Mesothelial cell of epicardium (in vitro differentiated cells): ENCODE results near the gene FOXE1. TPM values are rescaled to one million over a fixed set of nuclear protein-coding genes. Genes with fewer than 3 reads are reported as not detected.

Experiments used
- DNase-seq, 2 experiments: peaks; one replicate each; pipeline ENCODE4 v3.0.0; 2021; ENCODE audit warnings: low spot score in 2 of 2; ENCODE audit not compliant: unreplicated experiment in 2 of 2
- H3K27ac Mint-ChIP-seq: 2 replicates; pipeline ENCODE4 v1.8.0; 2021; ENCODE audit warnings: mixed read lengths
- H3K27me3 Mint-ChIP-seq: 2 replicates; pipeline ENCODE4 v1.8.0; 2021; ENCODE audit warnings: low read depth, mixed read lengths
- H3K36me3 Mint-ChIP-seq: 2 replicates; pipeline ENCODE4 v1.8.0; 2021; ENCODE audit warnings: mixed read lengths
- H3K4me1 Mint-ChIP-seq: 2 replicates; pipeline ENCODE4 v1.8.0; 2021; ENCODE audit warnings: mixed read lengths
- H3K4me3 Mint-ChIP-seq: 2 replicates; pipeline ENCODE4 v1.8.0; 2021; ENCODE audit warnings: mild to moderate bottlenecking, moderate library complexity, mixed read lengths
- H3K9me3 Mint-ChIP-seq: 2 replicates; pipeline ENCODE4 v1.8.0; 2021; ENCODE audit warnings: mixed read lengths
- total RNA-seq: library from RNA; stranded (reverse); gene quantifications from 3 replicates; pipeline ENCODE4 v1.2.1, GENCODE V29; 2021
- TF ChIP-seq, protein P1 (sequence below): fragments of 200-600 bp; sonication (generic); IDR thresholded peaks from one replicate; pipeline ENCODE4 v1.5.0; 2021; ENCODE audit warnings: antibody characterized with exemption; ENCODE audit not compliant: unreplicated experiment

Gene FOXE1
- total RNA-seq, 1 donor from 2014 or later: not detected

DNA sequence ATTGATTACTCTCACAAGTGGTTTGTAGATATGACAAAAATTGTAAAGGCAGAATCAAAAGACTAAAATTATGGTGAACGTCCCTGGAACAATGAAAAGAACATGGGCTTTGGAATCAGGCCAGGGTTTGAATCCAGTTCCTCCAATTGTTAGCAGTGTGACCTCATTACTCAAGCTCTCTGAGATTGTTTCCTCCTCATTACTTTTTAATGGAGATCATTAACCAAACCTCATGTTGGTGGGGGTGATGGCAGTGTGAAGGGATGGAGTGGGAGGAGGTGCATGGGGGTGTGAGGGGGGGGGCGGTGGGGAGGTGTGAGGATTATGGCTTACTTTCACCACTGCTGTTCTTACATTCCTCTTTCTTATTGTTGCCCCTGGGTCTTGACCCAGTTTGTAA lies 44.1 kb upstream of the FOXE1 start:
- peaks cover 49% of the 10 kb centered on the region for H3K27me3 Mint-ChIP-seq
- TF ChIP-seq, protein P1, sequence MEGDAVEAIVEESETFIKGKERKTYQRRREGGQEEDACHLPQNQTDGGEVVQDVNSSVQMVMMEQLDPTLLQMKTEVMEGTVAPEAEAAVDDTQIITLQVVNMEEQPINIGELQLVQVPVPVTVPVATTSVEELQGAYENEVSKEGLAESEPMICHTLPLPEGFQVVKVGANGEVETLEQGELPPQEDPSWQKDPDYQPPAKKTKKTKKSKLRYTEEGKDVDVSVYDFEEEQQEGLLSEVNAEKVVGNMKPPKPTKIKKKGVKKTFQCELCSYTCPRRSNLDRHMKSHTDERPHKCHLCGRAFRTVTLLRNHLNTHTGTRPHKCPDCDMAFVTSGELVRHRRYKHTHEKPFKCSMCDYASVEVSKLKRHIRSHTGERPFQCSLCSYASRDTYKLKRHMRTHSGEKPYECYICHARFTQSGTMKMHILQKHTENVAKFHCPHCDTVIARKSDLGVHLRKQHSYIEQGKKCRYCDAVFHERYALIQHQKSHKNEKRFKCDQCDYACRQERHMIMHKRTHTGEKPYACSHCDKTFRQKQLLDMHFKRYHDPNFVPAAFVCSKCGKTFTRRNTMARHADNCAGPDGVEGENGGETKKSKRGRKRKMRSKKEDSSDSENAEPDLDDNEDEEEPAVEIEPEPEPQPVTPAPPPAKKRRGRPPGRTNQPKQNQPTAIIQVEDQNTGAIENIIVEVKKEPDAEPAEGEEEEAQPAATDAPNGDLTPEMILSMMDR: no peak
- H3K4me3 Mint-ChIP-seq: no peak overlapping the region
- no peaks in the 10 kb centered on the region for H3K36me3 Mint-ChIP-seq
- no peak overlapping the region for H3K27ac Mint-ChIP-seq
- no peaks in the 10 kb centered on the region for H3K4me1 Mint-ChIP-seq
- peaks cover 6% of the 10 kb centered on the region for H3K9me3 Mint-ChIP-seq
- no peak for DNase-seq

DNA sequence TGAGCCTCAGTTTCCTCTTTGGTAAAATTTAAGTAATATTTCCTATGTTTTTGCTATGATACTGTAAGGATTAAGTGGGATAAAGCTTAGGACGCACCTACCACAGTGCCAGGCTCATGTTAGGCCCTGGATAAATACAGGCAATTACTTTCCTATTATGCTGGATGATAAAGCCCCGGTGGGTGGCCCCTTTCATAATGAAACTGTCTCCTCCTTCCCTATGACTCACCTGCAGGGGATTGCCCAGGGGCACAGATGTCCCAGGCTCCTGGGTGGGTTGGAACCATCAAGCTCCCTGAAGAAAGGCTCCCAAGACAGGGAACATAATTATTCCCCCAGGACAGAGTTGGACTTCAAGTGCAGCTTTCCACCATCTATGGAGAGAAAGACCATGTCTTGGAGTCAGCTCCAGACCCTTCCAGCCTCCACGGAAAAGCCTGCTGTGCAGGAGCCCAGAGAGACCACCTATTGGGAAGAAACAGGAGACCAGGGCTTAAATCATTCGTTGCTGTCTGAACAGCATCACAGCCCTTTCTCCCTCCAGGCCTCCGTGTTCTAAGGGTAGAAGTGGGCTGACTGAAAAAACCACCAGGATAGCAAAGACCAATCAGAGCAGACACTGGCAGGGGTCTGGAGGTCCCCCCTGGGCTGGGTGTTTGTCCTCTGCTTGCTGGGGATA lies 43.2 kb upstream of the FOXE1 start:
- Mint-ChIP-seq H3K4me1 (no peaks in the 10 kb centered on the region), H3K4me3 (no peak overlapping the region), H3K9me3 (peaks cover 6% of the 10 kb centered on the region), H3K36me3 (no peaks in the 10 kb centered on the region), H3K27me3 (peaks cover 48% of the 10 kb centered on the region), H3K27ac (no peak overlapping the region)
- DNase-seq: no peak
- TF ChIP-seq, protein P1: no peak

DNA sequence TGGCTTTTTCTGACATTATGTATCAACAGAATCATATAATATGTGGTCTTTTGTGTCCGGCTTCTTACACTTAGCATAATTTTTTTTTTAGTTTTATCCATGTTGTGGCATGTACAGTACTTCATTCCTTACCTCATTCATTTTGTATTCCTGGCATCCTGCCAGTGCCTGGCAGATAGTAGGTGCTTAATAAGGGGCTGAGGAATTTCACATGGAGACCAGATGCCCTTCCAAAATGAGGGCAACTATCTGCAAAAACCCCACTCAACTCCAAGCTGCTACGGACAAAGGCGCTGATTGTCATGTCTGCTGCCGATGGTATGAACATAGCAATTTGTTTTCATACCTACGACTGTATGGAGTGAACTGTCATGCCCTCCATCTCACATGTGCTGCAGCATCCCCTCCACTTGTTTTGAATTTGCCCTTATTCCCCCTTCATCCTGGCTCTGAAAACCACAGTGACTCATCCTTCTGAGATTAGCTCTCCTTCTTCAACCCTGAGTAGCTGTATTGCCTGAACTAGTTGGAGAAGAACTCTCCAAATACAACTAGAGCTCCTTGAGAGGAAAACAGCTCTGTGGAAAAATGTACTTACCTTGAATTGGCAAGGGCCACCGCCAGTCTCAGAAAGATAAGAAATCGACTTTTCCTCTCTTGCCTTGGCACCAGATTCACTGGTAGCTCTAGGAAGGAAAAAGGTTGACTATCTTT lies 41.3 kb upstream of the FOXE1 start:
- Mint-ChIP-seq H3K4me3 (no peak overlapping the region), H3K27ac (no peak overlapping the region), H3K36me3 (no peaks in the 10 kb centered on the region), H3K27me3 (peaks cover 46% of the 10 kb centered on the region), H3K9me3 (peaks cover 6% of the 10 kb centered on the region), H3K4me1 (no peaks in the 10 kb centered on the region)
- TF ChIP-seq, protein P1: no peak
- no peak for DNase-seq

DNA sequence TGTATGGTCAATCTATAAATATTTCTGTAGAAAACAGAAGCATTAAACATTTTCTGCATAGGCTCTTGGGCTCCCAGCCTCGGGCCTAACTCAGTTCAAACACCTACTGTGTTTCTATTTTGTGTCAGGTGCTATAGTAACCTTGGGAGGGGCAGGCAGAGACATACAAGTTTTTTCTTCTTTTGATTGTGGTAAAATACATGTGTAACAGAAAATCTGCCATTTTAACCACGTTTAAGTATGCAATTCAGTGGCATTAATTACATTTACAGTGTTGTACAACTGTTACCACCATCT lies 40.8 kb upstream of the FOXE1 start:
- Mint-ChIP-seq H3K27me3 (peaks cover 46% of the 10 kb centered on the region), H3K9me3 (peaks cover 6% of the 10 kb centered on the region)

DNA sequence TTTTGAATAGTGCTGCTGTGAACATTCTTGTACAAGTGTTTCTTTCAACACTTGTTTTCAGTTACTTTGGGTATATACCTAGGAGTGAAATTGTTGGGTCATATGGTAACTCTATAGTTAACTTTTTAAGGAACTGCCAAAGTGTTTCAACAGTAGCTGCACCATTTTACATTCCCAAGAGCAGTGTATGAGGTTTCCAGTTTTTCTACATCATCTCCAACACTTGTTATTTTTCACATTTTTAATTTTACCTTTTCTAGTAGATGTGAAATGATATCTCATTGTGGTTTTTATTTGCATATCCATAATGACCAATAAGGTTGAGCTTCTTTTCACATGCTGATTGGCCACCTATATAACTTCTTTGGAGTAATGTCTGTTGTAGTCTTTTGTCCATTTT lies 40.0 kb upstream of the FOXE1 start:
- Mint-ChIP-seq H3K4me3 (no peak overlapping the region), H3K27me3 (peaks cover 48% of the 10 kb centered on the region), H3K4me1 (no peaks in the 10 kb centered on the region), H3K9me3 (peaks cover 6% of the 10 kb centered on the region), H3K36me3 (no peaks in the 10 kb centered on the region), H3K27ac (no peak overlapping the region)
- TF ChIP-seq, protein P1: no peak
- DNase-seq: no peak

More for the DNA sequence above, 40.8 kb upstream of the FOXE1 start:
- no peak overlapping the region for H3K4me3 Mint-ChIP-seq
- no peaks in the 10 kb centered on the region for H3K36me3 Mint-ChIP-seq
- TF ChIP-seq, protein P1: no peak
- DNase-seq: no peak
- H3K27ac Mint-ChIP-seq: no peak overlapping the region
- H3K4me1 Mint-ChIP-seq: no peaks in the 10 kb centered on the region
